HepG2 (cell line): Measurements from ENCODE around the gene TNKS1BP1. TPM values are rescaled to one million over a fixed set of nuclear protein-coding genes. Genes with fewer than 3 reads are reported as not detected.

Experiments used
- ATAC-seq: fragments of 200-7000 bp; cut with Tn5 transposase; 3 replicates; pipeline ENCODE4 v1.9.1; 2020; ENCODE audit warnings: mild to moderate bottlenecking, moderate library complexity
- BruUV-seq: library from RNA; stranded (reverse); fragments of 400-500 nt; replicated peaks from 2 replicates; lab custom pipeline; 2021; lab: Mats Ljungman, UMichigan
- CTCF ChIA-PET: fragments of 300-600 bp; formaldehyde crosslinking; extraction: SDS; loops from one replicate; lab custom pipeline; 2021; ENCODE audit warnings: low total read pairs, inconsistent platforms, low intra/inter-chr PET ratio; lab: Yijun Ruan, JAX
- POLR2A ChIA-PET: fragments of 350-600 bp; sonication (Branson Sonifier 250); formaldehyde crosslinking; loops from one replicate; lab custom pipeline; 2020; ENCODE audit warnings: antibody characterized with exemption, inconsistent platforms; lab: Yijun Ruan, JAX
- DNase-seq: peaks from one replicate; pipeline ENCODE4 v3.0.0-alpha.2; 2015; ENCODE audit warnings: low spot score
- FAIRE-seq: peaks from 3 replicates; lab custom pipeline; 2011; peaks lifted over from hg19 to GRCh38; lab: Jason Lieb, UNC
- H2AFZ ChIP-seq: one replicate; pipeline ENCODE4 v1.6.1; 2011; ENCODE audit warnings: low read length, inconsistent platforms
- H3K27ac ChIP-seq: fragments of 300-600 bp; 3 replicates; pipeline ENCODE4 v1.8.0; 2011; ENCODE audit warnings: mixed run types, mild to moderate bottlenecking, mixed read lengths, low read length, inconsistent platforms; ENCODE audit not compliant: insufficient read depth; ENCODE audit errors: extremely low read length
- H3K27me3 ChIP-seq, 2 experiments: fragments of 200-600 bp in 1 of 2; 2 replicates in 1 of 2; 3 replicates in 1 of 2; pipeline versions ENCODE4 v1.6.0 to v1.8.0; 2011; ENCODE audit warnings: low read length in 2 of 2, mild to moderate bottlenecking in 2 of 2, moderate library complexity in 2 of 2, inconsistent platforms in 1 of 2; ENCODE audit not compliant: insufficient read depth in 2 of 2, control insufficient read depth in 1 of 2
- H3K36me3 ChIP-seq, 2 experiments: fragments of 200-600 bp in 1 of 2; replicated peaks in 1 of 2; 2 replicates in 1 of 2; 3 replicates in 1 of 2; pipeline versions ENCODE4 v1.5.1 to v1.8.0; 2011; ENCODE audit warnings: low read length in 2 of 2, inconsistent platforms in 1 of 2; ENCODE audit not compliant: insufficient read depth in 2 of 2, control insufficient read depth in 1 of 2
- H3K4me1 ChIP-seq: 2 replicates; pipeline ENCODE4 v1.5.1; 2012; ENCODE audit warnings: low read length, inconsistent platforms; ENCODE audit not compliant: insufficient read depth
- H3K4me2 ChIP-seq: 2 replicates; pipeline ENCODE4 v1.6.0; 2011; ENCODE audit warnings: low read depth, low read length, inconsistent platforms
- H3K4me3 ChIP-seq, 3 experiments: fragments of 200-600 bp in 1 of 3; sonication (generic), shearing (Covaris generic) in 1 of 3; replicated peaks in 1 of 3; 2 replicates each; pipeline ENCODE4 v1.5.1; 2011 to 2016; ENCODE audit warnings: low read length in 3 of 3, inconsistent platforms in 2 of 3, low read depth in 2 of 3, mild to moderate bottlenecking in 2 of 3, control low read depth in 1 of 3, mixed read lengths in 1 of 3; ENCODE audit not compliant: insufficient read depth in 1 of 3
- H3K79me2 ChIP-seq: one replicate; pipeline ENCODE4 v1.6.1; 2011; ENCODE audit warnings: low read length, inconsistent platforms; ENCODE audit not compliant: insufficient read depth
- H3K9ac ChIP-seq: 2 replicates; pipeline ENCODE4 v1.6.0; 2011; ENCODE audit warnings: mild to moderate bottlenecking, low read depth, low read length, inconsistent platforms; ENCODE audit not compliant: insufficient read depth
- H3K9me3 ChIP-seq: 2 replicates; pipeline ENCODE4 v1.5.1; 2012; ENCODE audit warnings: mild to moderate bottlenecking, low read length
- H4K20me1 ChIP-seq: 2 replicates; pipeline ENCODE4 v1.6.0; 2011; ENCODE audit warnings: inconsistent platforms, mild to moderate bottlenecking, low read length, moderate library complexity; ENCODE audit not compliant: insufficient read depth
- NCOR1 ChIP-seq: fragments of 200-600 bp; sonication (generic); IDR thresholded peaks from 2 replicates; pipeline ENCODE4 v1.7.0; 2017; ENCODE audit warnings: antibody characterized with exemption, low read length, borderline replicate concordance
- SNAI1 ChIP-seq: sonication (generic); formaldehyde crosslinking; IDR thresholded peaks from 2 replicates; pipeline ENCODE4 v1.5.0; 2020; ENCODE audit warnings: mild to moderate bottlenecking, missing genetic modification reagents, borderline replicate concordance
- ZNF777 ChIP-seq: sonication (generic); formaldehyde crosslinking; IDR thresholded peaks from 2 replicates; pipeline ENCODE4 v1.4.0; 2020; ENCODE audit warnings: missing genetic modification reagents
- WGBS: methylation state at CpG from one replicate; pipeline ENCODE4 v1.1.6; 2017; ENCODE audit warnings: low lambda C conversion rate; 5-methylcytosine and 5-hydroxymethylcytosine counted together
- in situ Hi-C: cut with HindIII; loops from 2 replicates; pipeline ENCODE4 v1.10.0; 2017; ENCODE audit warnings: low pct_unique_long_range_greater_than_20kb; ENCODE audit not compliant: extremely low pct_ligation_motif_present
- intact Hi-C: fragments of 100-400 bp; cut with micrococcal nuclease; formaldehyde crosslinking; loops from one replicate; pipeline ENCODE4 v1.10.0; 2022; ENCODE audit not compliant: unreplicated experiment
- polyA plus RNA-seq, 8 experiments: library from polyadenylated mRNA; depleted of rRNA in 3 of 8; stranded (reverse) in 7 of 8; unstranded in 1 of 8; fragments of >200 nt; fragmentation: Illumina TruSeq in 4 of 8; extraction: Trizol in 4 of 8; gene quantifications; 2 replicates each; pipeline versions ENCODE4 v1.2.1 to v1.2.3, GENCODE V29; 2011 to 2016; ENCODE audit warnings: low read depth in 4 of 8, missing spikeins in 1 of 8, mixed read lengths in 1 of 8; ENCODE audit not compliant: insufficient read depth in 1 of 8
- total RNA-seq, 5 experiments: library from RNA; depleted of rRNA; stranded (reverse); fragments of >200 nt; fragmentation: Illumina TruSeq; extraction: Trizol; gene quantifications; 2 replicates each; pipeline ENCODE4 v1.2.3, GENCODE V29; 2016; ENCODE audit warnings: low read depth in 1 of 5
- TF ChIP-seq, protein P1 (sequence below): sonication (generic); formaldehyde crosslinking; IDR thresholded peaks from 2 replicates; pipeline ENCODE4 v1.8.0; 2022; ENCODE audit warnings: mild to moderate bottlenecking, missing genetic modification reagents

TNKS1BP1 gene
- total and polyA plus RNA-seq, 2 of the 13 experiments (the other 11 are each of a cell fraction or from before 2014, with no cell fraction given): 13.7 to 15.0 TPM

DNA sequence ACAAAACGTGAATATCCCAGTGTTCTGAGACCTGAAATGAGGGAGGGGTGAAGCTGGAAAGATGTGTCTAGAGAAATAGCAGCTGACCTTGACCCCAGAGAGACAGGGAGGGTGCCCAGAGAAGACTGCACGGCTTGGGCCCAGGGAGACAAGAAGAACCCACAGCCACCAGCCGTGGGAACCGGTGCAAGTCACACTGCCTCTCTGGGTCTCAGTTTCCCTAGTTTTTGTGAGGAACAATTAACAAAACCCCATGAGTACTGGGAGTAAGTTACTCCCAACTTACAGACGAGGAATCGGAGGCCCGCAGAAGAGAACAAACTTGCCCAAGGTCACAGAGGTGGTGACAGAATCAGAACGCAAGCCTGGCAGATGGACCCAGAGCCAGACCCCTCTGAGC is 19.2 kb downstream of the TNKS1BP1 start:
- intact Hi-C loops (no loop called here), in situ Hi-C loops (no loop called here)
- Histone ChIP-seq H3K79me2 (peaks cover 6% of the 10 kb centered on the region), H2AFZ (no peak overlapping the region), H3K27ac (no peak overlapping the region), H3K9ac (no peak overlapping the region), H3K4me2 (no peak overlapping the region; the same call in 1 of the 2 replicates), H3K4me3 (no peak overlapping the region), H3K36me3 (peaks cover 16 to 33% of the 10 kb centered on the region in 2 experiments; a peak in 4 of 5 replicates), H3K4me1 (peaks cover 67% of the 10 kb centered on the region), H4K20me1 (no peaks in the 10 kb centered on the region), H3K9me3 (no peaks in the 10 kb centered on the region), H3K27me3 (no peaks in the 10 kb centered on the region)
- no peak for ATAC-seq
- no peak for FAIRE-seq
- no TSS peak for BruUV-seq
- TF ChIP-seq ZNF777 (no peak), NCOR1 (no peak), SNAI1 (no peak)
- ChIA-PET CTCF (no interaction called here), POLR2A (no interaction called here)
- no peak for DNase-seq
- 89% methylated on average over 7 of the region's 8 CpGs for WGBS

DNA sequence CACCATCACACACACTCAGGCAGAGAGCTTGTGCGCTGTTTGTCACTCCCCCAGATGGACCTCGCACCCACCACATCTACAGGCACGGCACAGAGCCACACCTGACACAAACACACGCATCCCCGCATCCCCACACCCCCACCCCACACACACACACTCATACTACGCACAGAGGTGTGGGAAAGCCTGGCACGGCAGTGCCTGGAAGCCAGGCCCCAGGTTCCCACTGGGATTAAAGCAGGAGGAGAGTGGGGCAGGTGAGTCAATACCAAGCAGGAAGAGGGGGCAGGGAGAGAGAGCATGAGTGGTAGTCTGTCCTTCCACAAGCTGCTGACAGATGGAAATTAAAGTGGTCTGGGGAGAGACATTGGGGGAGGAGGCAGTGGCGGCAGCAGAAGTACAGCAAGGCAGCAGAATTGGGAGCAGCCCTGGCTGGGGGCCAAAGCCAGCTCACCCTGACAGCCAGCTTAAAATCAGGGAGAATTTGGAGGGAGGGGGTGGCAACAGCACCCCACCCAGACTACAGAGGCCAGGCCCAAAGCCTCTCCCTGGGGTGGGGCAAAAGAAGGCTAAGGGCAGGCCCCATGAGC is 20.7 kb downstream of the TNKS1BP1 start:
- no peak overlapping the region for H3K4me3 ChIP-seq
- intact Hi-C loops (no loop called here), in situ Hi-C loops (no loop called here)
- TF ChIP-seq, protein P1, sequence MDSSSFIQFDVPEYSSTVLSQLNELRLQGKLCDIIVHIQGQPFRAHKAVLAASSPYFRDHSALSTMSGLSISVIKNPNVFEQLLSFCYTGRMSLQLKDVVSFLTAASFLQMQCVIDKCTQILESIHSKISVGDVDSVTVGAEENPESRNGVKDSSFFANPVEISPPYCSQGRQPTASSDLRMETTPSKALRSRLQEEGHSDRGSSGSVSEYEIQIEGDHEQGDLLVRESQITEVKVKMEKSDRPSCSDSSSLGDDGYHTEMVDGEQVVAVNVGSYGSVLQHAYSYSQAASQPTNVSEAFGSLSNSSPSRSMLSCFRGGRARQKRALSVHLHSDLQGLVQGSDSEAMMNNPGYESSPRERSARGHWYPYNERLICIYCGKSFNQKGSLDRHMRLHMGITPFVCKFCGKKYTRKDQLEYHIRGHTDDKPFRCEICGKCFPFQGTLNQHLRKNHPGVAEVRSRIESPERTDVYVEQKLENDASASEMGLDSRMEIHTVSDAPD (CRISPR knock-in tag): no peak
- ATAC-seq (no peak), FAIRE-seq (no peak), DNase-seq (no peak)
- H3K36me3 ChIP-seq: peaks cover 16 to 43% of the 10 kb centered on the region in 2 experiments; a peak in 4 of 5 replicates
- peaks cover 6% of the 10 kb centered on the region for H3K79me2 ChIP-seq
- no peaks in the 10 kb centered on the region for H4K20me1 ChIP-seq
- CTCF ChIA-PET: no interaction called here
- peaks cover 59% of the 10 kb centered on the region for H3K4me1 ChIP-seq
- H3K27ac ChIP-seq: no peak overlapping the region
- no peaks in the 10 kb centered on the region for H3K27me3 ChIP-seq
- BruUV-seq: no TSS peak
- peaks cover 6% of the 10 kb centered on the region; the same call in 1 of the 2 replicates for H3K9me3 ChIP-seq
- no peak overlapping the region for H3K4me2 ChIP-seq
- POLR2A ChIA-PET: interaction anchor here (0.6 kb wide), 1 partner anchor 9 kb away, joined by 3 read pairs; no protein-coding TSS in a partner anchor
- no peak overlapping the region for H2AFZ ChIP-seq
- no peak overlapping the region for H3K9ac ChIP-seq
- 87% methylated on average over 8 of the region's 8 CpGs for WGBS
